ENCODE data around the gene MAST3. TPM values are rescaled to one million over a fixed set of nuclear protein-coding genes. Genes with fewer than 3 reads are reported as not detected.

MAST3 gene
- total and polyA plus RNA-seq, 2 of the 13 experiments (the other 11 are each of a cell fraction or from before 2014, with no cell fraction given) = 4.1 to 4.6 TPM

GRCh38 chr19:18109733-18110608 is 12.4 kb downstream of the MAST3 start (continued):
- TF ChIP-seq, protein P1, sequence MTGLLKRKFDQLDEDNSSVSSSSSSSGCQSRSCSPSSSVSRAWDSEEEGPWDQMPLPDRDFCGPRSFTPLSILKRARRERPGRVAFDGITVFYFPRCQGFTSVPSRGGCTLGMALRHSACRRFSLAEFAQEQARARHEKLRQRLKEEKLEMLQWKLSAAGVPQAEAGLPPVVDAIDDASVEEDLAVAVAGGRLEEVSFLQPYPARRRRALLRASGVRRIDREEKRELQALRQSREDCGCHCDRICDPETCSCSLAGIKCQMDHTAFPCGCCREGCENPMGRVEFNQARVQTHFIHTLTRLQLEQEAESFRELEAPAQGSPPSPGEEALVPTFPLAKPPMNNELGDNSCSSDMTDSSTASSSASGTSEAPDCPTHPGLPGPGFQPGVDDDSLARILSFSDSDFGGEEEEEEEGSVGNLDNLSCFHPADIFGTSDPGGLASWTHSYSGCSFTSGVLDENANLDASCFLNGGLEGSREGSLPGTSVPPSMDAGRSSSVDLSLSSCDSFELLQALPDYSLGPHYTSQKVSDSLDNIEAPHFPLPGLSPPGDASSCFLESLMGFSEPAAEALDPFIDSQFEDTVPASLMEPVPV (CRISPR knock-in tag; IDR thresholded peaks at IDR 0.05) = no peak
- peak in 1 of 2 experiments; percentile 16; a peak in 2 of 4 replicates for TF ChIP-seq HMGXB4 (CRISPR knock-in tag; IDR thresholded peaks at IDR 0.05; ENCODE audit: borderline replicate concordance in 1 of 2, low read depth in 1 of 2)
- peak; percentile 61 for TF ChIP-seq RXRA (CRISPR knock-in tag; IDR thresholded peaks at IDR 0.05)
- no peak for TF ChIP-seq ZNF292 (CRISPR knock-in tag; IDR thresholded peaks at IDR 0.05; ENCODE audit: borderline replicate concordance, low read depth)
- peak; percentile 36; the same call in 1 of the 2 replicates for TF ChIP-seq ZNF143 (CRISPR knock-in tag; IDR thresholded peaks at IDR 0.05)
- TF ChIP-seq SP4 (CRISPR knock-in tag; IDR thresholded peaks at IDR 0.05) = peak; percentile 64
- 0 out of 2 replicates have a peak, but pooled peaks have one; percentile 6 for TF ChIP-seq TBX3 (IDR thresholded peaks at IDR 0.05; ENCODE audit: borderline replicate concordance)
- TF ChIP-seq, protein P2, sequence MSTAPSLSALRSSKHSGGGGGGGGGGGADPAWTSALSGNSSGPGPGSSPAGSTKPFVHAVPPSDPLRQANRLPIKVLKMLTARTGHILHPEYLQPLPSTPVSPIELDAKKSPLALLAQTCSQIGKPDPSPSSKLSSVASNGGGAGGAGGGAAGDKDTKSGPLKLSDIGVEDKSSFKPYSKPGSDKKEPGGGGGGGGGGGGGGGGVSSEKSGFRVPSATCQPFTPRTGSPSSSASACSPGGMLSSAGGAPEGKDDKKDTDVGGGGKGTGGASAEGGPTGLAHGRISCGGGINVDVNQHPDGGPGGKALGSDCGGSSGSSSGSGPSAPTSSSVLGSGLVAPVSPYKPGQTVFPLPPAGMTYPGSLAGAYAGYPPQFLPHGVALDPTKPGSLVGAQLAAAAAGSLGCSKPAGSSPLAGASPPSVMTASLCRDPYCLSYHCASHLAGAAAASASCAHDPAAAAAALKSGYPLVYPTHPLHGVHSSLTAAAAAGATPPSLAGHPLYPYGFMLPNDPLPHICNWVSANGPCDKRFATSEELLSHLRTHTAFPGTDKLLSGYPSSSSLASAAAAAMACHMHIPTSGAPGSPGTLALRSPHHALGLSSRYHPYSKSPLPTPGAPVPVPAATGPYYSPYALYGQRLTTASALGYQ (CRISPR knock-in tag; IDR thresholded peaks at IDR 0.05) = no peak
- 0 out of 2 replicates have a peak, but pooled peaks have one; percentile 55 for TF ChIP-seq ZXDC (CRISPR knock-in tag; IDR thresholded peaks at IDR 0.05)
- 0 out of 2 replicates have a peak, but pooled peaks have one; percentile 21 for TF ChIP-seq ZNF773 (CRISPR knock-in tag; IDR thresholded peaks at IDR 0.05; ENCODE audit: borderline replicate concordance)
- TF ChIP-seq IRF2 (CRISPR knock-in tag; IDR thresholded peaks at IDR 0.05) = no peak
- 0 out of 2 replicates have a peak, but pooled peaks have one; percentile 14 for TF ChIP-seq ARNT2 (CRISPR knock-in tag; IDR thresholded peaks at IDR 0.05; ENCODE audit: low read depth)
- peak; percentile 40; the same call in 1 of the 2 replicates for TF ChIP-seq ZNF558 (CRISPR knock-in tag; IDR thresholded peaks at IDR 0.05; ENCODE audit: borderline replicate concordance)
- TF ChIP-seq, protein P3, sequence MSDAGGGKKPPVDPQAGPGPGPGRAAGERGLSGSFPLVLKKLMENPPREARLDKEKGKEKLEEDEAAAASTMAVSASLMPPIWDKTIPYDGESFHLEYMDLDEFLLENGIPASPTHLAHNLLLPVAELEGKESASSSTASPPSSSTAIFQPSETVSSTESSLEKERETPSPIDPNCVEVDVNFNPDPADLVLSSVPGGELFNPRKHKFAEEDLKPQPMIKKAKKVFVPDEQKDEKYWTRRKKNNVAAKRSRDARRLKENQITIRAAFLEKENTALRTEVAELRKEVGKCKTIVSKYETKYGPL (CRISPR knock-in tag; IDR thresholded peaks at IDR 0.05) = no peak
- TF ChIP-seq SOX5 (CRISPR knock-in tag; IDR thresholded peaks at IDR 0.05; ENCODE audit: borderline replicate concordance) = no peak; the same call in 1 of the 2 replicates
- peak; percentile 82; the same call in 1 of the 2 replicates for TF ChIP-seq GABPB1 (CRISPR knock-in tag; IDR thresholded peaks at IDR 0.05)
- TF ChIP-seq, protein P4, sequence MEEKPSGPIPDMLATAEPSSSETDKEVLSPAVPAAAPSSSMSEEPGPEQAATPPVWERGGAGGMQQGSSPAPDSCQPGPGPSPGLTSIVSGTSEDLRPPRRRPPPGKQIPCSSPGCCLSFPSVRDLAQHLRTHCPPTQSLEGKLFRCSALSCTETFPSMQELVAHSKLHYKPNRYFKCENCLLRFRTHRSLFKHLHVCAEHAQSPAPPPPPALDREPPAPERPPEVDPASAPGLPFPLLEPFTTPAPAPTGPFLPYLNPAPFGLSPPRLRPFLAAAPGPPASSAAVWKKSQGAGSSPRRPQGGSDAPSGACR (CRISPR knock-in tag; IDR thresholded peaks at IDR 0.05) = no peak

Data from HepG2 (cell line).